HCT116 (cell line): ENCODE measurements around the gene GRIK4. TPM values are rescaled to one million over a fixed set of nuclear protein-coding genes. Genes with fewer than 3 reads are reported as not detected.

Experiments
- ATAC-seq: fragments of 200-7000 bp; cut with Tn5 transposase; 2 replicates; pipeline ENCODE4 v1.9.1; 2020; ENCODE audit warnings: mild to moderate bottlenecking, moderate library complexity
- BruUV-seq: library from RNA; stranded (reverse); fragments of 400-500 nt; replicated peaks from 2 replicates; lab custom pipeline; 2021; lab: Mats Ljungman, UMichigan
- CTCF ChIA-PET: fragments of 300-600 bp; sonication (Branson Sonifier 250); formaldehyde crosslinking; loops from one replicate; lab custom pipeline; 2021; ENCODE audit warnings: antibody characterized with exemption; lab: Charles Lee
- POLR2A ChIA-PET: fragments of 300-600, 350-600 bp; sonication (Branson Sonifier 250); formaldehyde crosslinking; loops from one replicate; lab custom pipeline; 2021; ENCODE audit warnings: antibody characterized with exemption; lab: Charles Lee
- RAD21 ChIA-PET, 2 experiments: fragments of 300-600 bp; sonication (Branson Sonifier 250); formaldehyde crosslinking; loops; one replicate each; lab custom pipeline; 2023; ENCODE audit warnings: low total read pairs in 2 of 2; ENCODE audit not compliant: uncharacterized antibody in 2 of 2, unreplicated experiment in 2 of 2, low non-redundant PET in 1 of 2; lab: Charles Lee
- DNase-seq: peaks from one replicate; pipeline ENCODE4 v3.0.0-alpha.2; 2010; ENCODE audit warnings: low read depth, low spot score
- H2AFZ ChIP-seq: fragments of 200-600 bp; shearing (Covaris generic), sonication (generic); 2 replicates; pipeline ENCODE4 v1.6.1; 2017; ENCODE audit warnings: low read depth, mixed run types, mixed read lengths, antibody characterized with exemption, low read length; ENCODE audit not compliant: poor library complexity, severe bottlenecking
- H3K27ac ChIP-seq: 2 replicates; pipeline ENCODE4 v1.5.1; 2012; ENCODE audit warnings: low read depth, low read length
- H3K27me3 ChIP-seq: fragments of 200-600 bp; sonication (generic); 2 replicates; pipeline ENCODE4 v1.6.1; 2016; ENCODE audit warnings: mixed run types, low read length, mixed read lengths; ENCODE audit not compliant: insufficient read depth
- H3K36me3 ChIP-seq, 2 experiments: fragments of 200-500 bp in 1 of 2; fragments of 200-600 bp in 1 of 2; sonication (Bioruptor generic) in 1 of 2; sonication (generic) in 1 of 2; 2 replicates each; pipeline versions ENCODE4 v1.5.1 to v1.6.1; 2014 to 2016; ENCODE audit warnings: low read length in 2 of 2, inconsistent platforms in 1 of 2, mixed read lengths in 1 of 2, mixed run types in 1 of 2; ENCODE audit not compliant: insufficient read depth in 2 of 2, control insufficient read depth in 1 of 2
- H3K4me1 ChIP-seq, 2 experiments: fragments of 200-600 bp in 1 of 2; sonication (generic) in 1 of 2; 2 replicates each; pipeline versions ENCODE4 v1.5.1 to v1.6.1; 2012 to 2017; ENCODE audit warnings: low read length in 2 of 2, inconsistent platforms in 1 of 2, mild to moderate bottlenecking in 1 of 2, mixed read lengths in 1 of 2, mixed run types in 1 of 2, moderate library complexity in 1 of 2; ENCODE audit not compliant: insufficient read depth in 2 of 2, control insufficient read depth in 1 of 2
- H3K4me2 ChIP-seq: fragments of 200-600 bp; sonication (generic); 2 replicates; pipeline ENCODE4 v1.6.1; 2017; ENCODE audit warnings: mixed run types, low read length, mixed read lengths
- H3K4me3 ChIP-seq, 2 experiments: fragments of 200-600 bp in 1 of 2; sonication (generic) in 1 of 2; replicated peaks in 1 of 2; 2 replicates each; pipeline ENCODE4 v1.5.1; 2011 to 2016; ENCODE audit warnings: low read length in 2 of 2, control low read depth in 1 of 2, low read depth in 1 of 2, mild to moderate bottlenecking in 1 of 2, mixed read lengths in 1 of 2, mixed run types in 1 of 2
- H3K79me2 ChIP-seq: fragments of 200-600 bp; sonication (generic); 2 replicates; pipeline ENCODE4 v1.6.1; 2017; ENCODE audit warnings: mild to moderate bottlenecking, mixed run types, low read length, moderate library complexity, mixed read lengths; ENCODE audit not compliant: insufficient read depth
- H3K9ac ChIP-seq: fragments of 200-600 bp; sonication (generic); 2 replicates; pipeline ENCODE4 v1.6.1; 2016; ENCODE audit warnings: low read length, mixed read lengths
- H3K9me2 ChIP-seq: fragments of 200-600 bp; sonication (generic), shearing (Covaris generic); 2 replicates; pipeline ENCODE4 v1.6.1; 2017; ENCODE audit warnings: mixed run types, mild to moderate bottlenecking, moderate library complexity; ENCODE audit not compliant: insufficient read depth
- H3K9me3 ChIP-seq, 2 experiments: fragments of 200-500 bp in 1 of 2; fragments of 200-600 bp in 1 of 2; sonication (Bioruptor generic) in 1 of 2; sonication (generic) in 1 of 2; 2 replicates each; pipeline ENCODE4 v1.6.1; 2014 to 2017; ENCODE audit warnings: low read length in 2 of 2, mixed read lengths in 2 of 2, inconsistent platforms in 1 of 2, low read depth in 1 of 2, mild to moderate bottlenecking in 1 of 2, mixed run types in 1 of 2, moderate library complexity in 1 of 2; ENCODE audit not compliant: control insufficient read depth in 1 of 2, insufficient read depth in 1 of 2
- H4K20me1 ChIP-seq: fragments of 200-600 bp; sonication (generic), shearing (Covaris generic); 2 replicates; pipeline ENCODE4 v1.6.1; 2017; ENCODE audit warnings: mixed run types, mild to moderate bottlenecking, moderate library complexity; ENCODE audit not compliant: insufficient read depth
- CBX3 ChIP-seq: IDR thresholded peaks from 2 replicates; pipeline ENCODE4 v1.6.1; 2012; ENCODE audit warnings: low read depth
- CTCF ChIP-seq, 3 experiments: fragments of 200-600 bp in 1 of 3; sonication (generic) in 1 of 3; IDR thresholded peaks in 2 of 3; conservative IDR thresholded peaks in 1 of 3; 2 replicates each; pipeline ENCODE4 v1.5.1; 2012 to 2017; ENCODE audit warnings: low read depth in 2 of 3, low read length in 2 of 3, antibody characterized with exemption in 1 of 3, borderline replicate concordance in 1 of 3, control low read depth in 1 of 3, mild to moderate bottlenecking in 1 of 3, mixed read lengths in 1 of 3, mixed run types in 1 of 3, moderate library complexity in 1 of 3; ENCODE audit not compliant: insufficient read depth in 1 of 3
- EGR1 ChIP-seq: IDR thresholded peaks from 2 replicates; pipeline ENCODE4 v1.6.1; 2012; ENCODE audit warnings: low read depth
- ELF1 ChIP-seq: IDR thresholded peaks from 2 replicates; pipeline ENCODE4 v1.6.1; 2012; ENCODE audit warnings: low read depth, borderline replicate concordance
- MAX ChIP-seq: IDR thresholded peaks from 2 replicates; pipeline ENCODE4 v1.6.1; 2012
- SIN3A ChIP-seq: IDR thresholded peaks from 2 replicates; pipeline ENCODE4 v1.6.1; 2012; ENCODE audit warnings: low read depth
- SP1 ChIP-seq: IDR thresholded peaks from 2 replicates; pipeline ENCODE4 v1.6.1; 2012; ENCODE audit warnings: low read depth
- intact Hi-C: fragments of 100-400 bp; cut with micrococcal nuclease; formaldehyde crosslinking; loops from 2 replicates; pipeline ENCODE4 v1.10.0; 2022
- total RNA-seq: library from RNA; stranded (reverse); gene quantifications from one replicate; pipeline ENCODE4 v1.2.1, GENCODE V29; 2021; ENCODE audit not compliant: unreplicated experiment

Gene GRIK4
- total RNA-seq, 1 experiment from 2014 or later, result 0.52 TPM

- TF ChIP-seq CTCF (IDR thresholded peaks at IDR 0.05 in 2 of 3, conservative IDR thresholded peaks at IDR 0.05 in 1 of 3; ENCODE audit: borderline replicate concordance in 1 of 3, insufficient read depth in 1 of 3, low read depth in 2 of 3, low read length in 2 of 3) (no peak), SIN3A (no peak), CBX3 (no peak)
Measured at GRCh38 chr11:120688163-120688562, 176.6 kb downstream of the GRIK4 start (continued).

DNA sequence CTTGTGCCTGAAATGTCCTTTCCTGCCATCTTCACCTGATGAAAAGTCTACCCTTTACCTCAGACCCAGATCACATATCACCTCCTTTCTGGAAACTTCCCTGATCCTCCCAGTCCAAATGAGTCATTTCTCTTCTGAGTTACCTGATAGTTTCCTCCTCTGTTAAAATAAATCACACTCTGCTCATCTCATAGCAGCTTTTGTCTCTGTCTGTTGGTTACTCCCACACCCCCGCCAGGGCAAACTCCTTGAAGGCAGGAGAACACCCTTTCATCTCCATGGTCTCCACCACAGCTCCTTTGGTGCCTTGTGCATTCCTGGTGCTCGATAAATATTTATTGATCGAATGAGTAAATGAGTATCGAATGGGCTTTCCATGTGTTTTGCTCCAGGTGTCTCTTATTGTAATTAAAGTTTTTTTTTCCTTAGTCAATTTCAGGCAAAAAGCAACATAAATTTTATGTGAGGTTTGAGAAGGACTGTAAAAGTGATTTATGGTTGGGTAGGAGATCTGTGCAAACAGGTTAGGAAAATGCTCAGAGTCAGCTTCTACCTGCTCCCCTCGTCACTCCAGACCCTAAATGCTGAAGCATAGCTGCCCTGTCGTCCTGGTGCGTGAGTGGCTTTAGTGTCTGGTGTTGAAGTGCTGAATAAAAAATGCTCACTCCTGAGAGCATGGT, 178.2 kb downstream of the GRIK4 start:
- H3K9me3 ChIP-seq, result no peaks in the 10 kb centered on the region
- no peak overlapping the region for H3K27ac ChIP-seq
- BruUV-seq, result no TSS peak
- DNase-seq (no peak), ATAC-seq (no peak)
- no peak overlapping the region for H2AFZ ChIP-seq
- no peaks in the 10 kb centered on the region for H3K4me1 ChIP-seq
- H3K27me3 ChIP-seq, result peaks cover 3% of the 10 kb centered on the region; the same call in 1 of the 2 replicates
- intact Hi-C loops, result loop anchor here (10.0 kb wide), 3 partner anchors 265 to 425 kb away; partner anchors contain the start of gene ARHGEF12
- no peaks in the 10 kb centered on the region for H3K36me3 ChIP-seq
- no peaks in the 10 kb centered on the region for H4K20me1 ChIP-seq
- TF ChIP-seq MAX, result no peak
- TF ChIP-seq SP1, result no peak
- no peak for TF ChIP-seq ELF1
- TF ChIP-seq EGR1, result no peak
- ChIA-PET POLR2A (no interaction called here), CTCF (no interaction called here), RAD21 (no interaction called here)
- no peaks in the 10 kb centered on the region for H3K79me2 ChIP-seq
- no peaks in the 10 kb centered on the region for H3K9me2 ChIP-seq
- no peak overlapping the region for H3K9ac ChIP-seq
- no peak overlapping the region for H3K4me2 ChIP-seq
- H3K4me3 ChIP-seq, result no peak overlapping the region
